ENCODE measurements around the gene AP4S1.

AP4S1 gene

DNA sequence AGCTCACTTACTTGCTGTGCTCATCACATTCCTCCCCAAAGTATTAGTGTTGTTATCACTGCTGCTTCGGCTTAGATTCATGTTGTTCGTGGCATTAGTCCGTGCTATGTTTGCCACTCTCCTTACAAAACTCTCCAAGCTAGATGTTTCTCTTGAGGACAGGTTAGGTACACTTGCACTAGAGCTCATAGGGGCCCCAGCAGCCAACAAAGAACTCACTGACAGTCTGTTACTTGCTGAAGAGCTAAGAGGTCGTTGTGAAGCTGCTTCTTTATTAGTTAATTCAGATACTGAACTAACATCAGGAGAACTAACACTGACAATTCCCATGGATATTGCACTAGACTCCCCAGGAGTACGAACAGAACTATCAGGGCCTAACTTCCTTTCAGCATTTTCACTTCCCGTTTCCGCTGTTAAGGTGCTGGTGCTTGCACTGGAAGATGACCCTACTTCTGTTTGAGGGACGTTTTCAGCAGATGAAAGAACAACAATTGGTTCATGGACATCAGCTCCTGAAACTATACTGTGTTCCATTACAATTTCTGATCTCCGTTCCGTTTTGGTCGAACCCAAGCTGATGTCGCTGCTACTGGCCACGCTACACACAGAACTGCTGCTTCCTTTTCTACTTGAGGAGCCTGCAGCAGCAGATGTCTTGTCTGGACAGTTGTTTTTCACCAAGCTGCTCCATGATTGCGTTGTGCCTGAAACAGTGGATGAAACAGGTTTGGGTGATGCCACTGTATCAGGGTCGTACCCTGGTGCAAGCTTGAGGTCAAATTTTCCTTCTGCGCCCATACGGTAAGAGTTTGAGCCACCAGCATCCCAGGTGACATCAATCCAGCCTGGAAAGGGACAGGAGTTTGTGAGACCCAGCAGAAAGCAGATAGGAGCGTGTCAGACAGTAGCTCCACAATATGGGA, 103.4 kb downstream of the AP4S1 start:
- in situ Hi-C loops (cut with MboI; ENCODE audit: low sequenced_read_pairs): no loop called here

GRCh38 chr14:31133133-31133532, 107.7 kb downstream of the AP4S1 start:
- in situ Hi-C loops (cut with MboI; ENCODE audit: low sequenced_read_pairs): no loop called here

GRCh38 chr14:31137214-31137889, 111.9 kb downstream of the AP4S1 start:
- in situ Hi-C loops (cut with MboI; ENCODE audit: low sequenced_read_pairs): no loop called here

DNA sequence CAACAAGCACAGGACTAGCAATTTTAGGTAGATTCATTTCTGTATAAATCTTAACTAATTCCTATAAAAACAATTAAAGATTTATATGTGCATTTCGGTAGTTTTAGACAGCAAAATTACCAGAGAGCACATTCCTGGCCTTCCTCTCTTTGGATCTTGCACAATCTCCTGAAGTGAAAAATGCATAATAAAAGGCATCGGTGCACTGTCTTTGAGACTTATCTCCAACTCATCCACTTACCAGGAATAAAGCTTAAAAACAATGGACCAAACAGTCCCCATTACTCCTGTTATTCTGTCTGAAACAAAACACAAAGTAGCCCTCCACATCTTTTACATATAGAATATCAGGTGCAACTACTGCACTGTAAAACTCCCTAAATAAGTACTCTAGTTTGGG, 112.9 kb downstream of the AP4S1 start:
- in situ Hi-C loops (cut with MboI; ENCODE audit: low sequenced_read_pairs): no loop called here

DNA sequence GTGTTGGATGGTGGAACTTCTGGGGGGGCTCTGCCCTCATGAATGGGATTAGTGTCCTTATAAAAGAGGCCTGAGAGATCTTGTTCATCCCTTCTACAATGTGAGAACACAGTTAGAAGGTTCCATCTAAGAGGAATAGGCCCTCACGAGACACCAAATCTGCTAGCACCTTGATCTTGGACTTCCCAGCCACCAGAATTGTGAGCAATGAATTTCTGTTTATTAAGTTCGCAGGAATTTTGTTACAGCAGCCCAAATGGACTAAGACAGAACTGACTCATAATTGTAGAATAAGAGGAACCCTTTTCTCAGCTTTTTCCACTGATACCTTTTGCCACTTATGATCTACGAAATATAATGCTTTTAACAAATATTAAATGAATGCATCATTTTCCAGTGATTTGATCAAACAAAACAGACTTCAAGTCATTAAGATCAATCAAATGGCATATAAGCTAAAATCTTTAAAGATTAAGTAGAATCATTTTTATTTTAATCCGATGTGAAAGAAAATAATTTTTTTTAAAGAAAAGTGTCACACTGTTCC, 113.9 kb downstream of the AP4S1 start:
- in situ Hi-C loops (cut with MboI; ENCODE audit: low sequenced_read_pairs): no loop called here

DNA sequence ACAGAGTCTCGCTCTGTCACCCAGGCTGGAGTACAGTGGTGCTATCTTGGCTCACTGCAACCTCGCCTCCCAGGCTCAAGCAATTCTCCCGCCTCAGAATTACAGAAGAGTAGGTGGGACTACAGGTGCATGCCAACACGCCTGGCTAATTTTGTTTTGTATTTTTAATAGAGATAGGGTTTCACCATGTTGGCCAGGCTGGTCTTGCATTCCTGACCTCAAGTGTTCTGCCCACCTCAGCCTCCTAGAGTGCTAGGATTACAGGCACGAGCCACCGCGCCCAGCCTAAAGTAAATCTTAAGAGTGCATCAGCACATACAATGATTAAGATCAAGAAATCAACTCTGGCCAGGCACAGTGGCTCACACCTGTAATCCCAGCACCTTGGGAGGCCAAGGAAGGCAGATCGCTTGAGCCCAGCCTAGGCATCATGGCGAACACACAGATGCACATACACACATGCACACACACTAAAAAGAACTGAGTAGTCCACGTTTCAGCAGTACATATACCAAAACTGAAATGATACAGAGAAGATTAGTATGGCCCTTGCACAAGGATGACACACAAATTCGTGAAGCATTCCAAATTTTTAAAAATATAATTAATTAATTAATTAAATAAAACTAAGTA, 117.1 kb downstream of the AP4S1 start:
- in situ Hi-C loops (cut with MboI; ENCODE audit: low sequenced_read_pairs): no loop called here
